ENCODE results near the gene FCF1. TPM values are rescaled to one million over a fixed set of nuclear protein-coding genes. Genes with fewer than 3 reads are reported as not detected.

The FCF1 gene
- total RNA-seq, 2 experiments from 2014 or later, result 16.1 to 62.1 TPM

GRCh38 chr14:74785056-74785613 is 72.2 kb downstream of the FCF1 start:
- no TSS peak for BruUV-seq (replicated peaks)
- no peaks in the 10 kb centered on the region for H3K4me1 ChIP-seq (ENCODE audit: insufficient read depth, low read length, poor library complexity, severe bottlenecking)
- peaks cover 98% of the 10 kb centered on the region for H3K36me3 ChIP-seq (ENCODE audit: insufficient read depth, low read length)
- no peaks in the 10 kb centered on the region for H3K9me3 ChIP-seq (ENCODE audit: low read length)
- DNase-seq (ENCODE audit: low spot score), result no peak
- H2AFZ ChIP-seq (ENCODE audit: low read length), result no peak overlapping the region
- ChIA-PET POLR2A (interaction anchor here (0.7 to 0.9 kb wide), 2 partner anchors 17 to 28 kb away, joined by 3 read pairs; no protein-coding TSS in a partner anchor), CTCF (ENCODE audit: unreplicated experiment) (no interaction called here)
- H3K79me2 ChIP-seq (ENCODE audit: insufficient read depth, low read depth, low read length), result peaks cover 22% of the 10 kb centered on the region; the same call in 1 of the 2 replicates
- H3K27ac ChIP-seq (ENCODE audit: low read depth, low read length, poor library complexity, severe bottlenecking), result no peak overlapping the region
- H4K20me1 ChIP-seq (ENCODE audit: insufficient read depth, low read length), result no peaks in the 10 kb centered on the region; the same call in 1 of the 2 replicates
- TF ChIP-seq CTCF (conservative IDR thresholded peaks at IDR 0.05; ENCODE audit: low read length), result no peak
- no peak for TF ChIP-seq EZH2phosphoT487 (IDR thresholded peaks at IDR 0.05; ENCODE audit: borderline replicate concordance, low read depth, low read length)
- no peak overlapping the region for H3K4me3 ChIP-seq (ENCODE audit: low read depth, low read length, poor library complexity, severe bottlenecking)
- no peaks in the 10 kb centered on the region for H3K9me2 ChIP-seq (ENCODE audit: insufficient read depth, low read length)
- no peak overlapping the region for H3K4me2 ChIP-seq (ENCODE audit: low read length)
- intact Hi-C loops (cut with micrococcal nuclease; ENCODE audit: unreplicated experiment), result no loop called here

GRCh38 chr14:74786796-74787315 is 73.9 kb downstream of the FCF1 start:
- POLR2A ChIA-PET, result no interaction called here
- H3K79me2 ChIP-seq (ENCODE audit: insufficient read depth, low read depth, low read length), result peaks cover 38% of the 10 kb centered on the region; the same call in 1 of the 2 replicates
- BruUV-seq (replicated peaks), result no TSS peak

More at GRCh38 chr14:74786796-74787315, 73.9 kb downstream of the FCF1 start:
- H3K4me1 ChIP-seq (ENCODE audit: insufficient read depth, low read length, poor library complexity, severe bottlenecking), result peaks cover under 1% of the 10 kb centered on the region
- H3K9me2 ChIP-seq (ENCODE audit: insufficient read depth, low read length), result no peaks in the 10 kb centered on the region
- DNase-seq (ENCODE audit: low spot score), result no peak
- TF ChIP-seq EZH2phosphoT487 (IDR thresholded peaks at IDR 0.05; ENCODE audit: borderline replicate concordance, low read depth, low read length) (no peak), CTCF (conservative IDR thresholded peaks at IDR 0.05; ENCODE audit: low read length) (no peak)
- intact Hi-C loops (cut with micrococcal nuclease; ENCODE audit: unreplicated experiment), result no loop called here
- H2AFZ ChIP-seq (ENCODE audit: low read length), result no peak overlapping the region
- H3K4me2 ChIP-seq (ENCODE audit: low read length), result no peak overlapping the region
- no peak overlapping the region for H3K27ac ChIP-seq (ENCODE audit: low read depth, low read length, poor library complexity, severe bottlenecking)
- H3K4me3 ChIP-seq (ENCODE audit: low read depth, low read length, poor library complexity, severe bottlenecking), result no peak overlapping the region
- CTCF ChIA-PET (ENCODE audit: unreplicated experiment), result no interaction called here
- no peaks in the 10 kb centered on the region for H3K9me3 ChIP-seq (ENCODE audit: low read length)
- no peaks in the 10 kb centered on the region; the same call in 1 of the 2 replicates for H4K20me1 ChIP-seq (ENCODE audit: insufficient read depth, low read length)
- peaks cover 98% of the 10 kb centered on the region for H3K36me3 ChIP-seq (ENCODE audit: insufficient read depth, low read length)

Small RNAs within 50 kb of the gene (small RNA-seq; reads per million reads assigned to genes)
- gene RF00409, result not detected

Other genes with a start within 250 kb of the FCF1 start
- gene NPC2, start 219.8 kb upstream of the FCF1 start, total RNA-seq (2014; rRNA removed; shearing (Covaris generic)), result 52.4 and 80.8 TPM in 2 replicates
- gene NPC2, start 219.8 kb upstream of the FCF1 start, total RNA-seq (2022), result 37.8 and 42.1 TPM in 2 replicates
- 19.6 and 38.4 TPM in 2 replicates for gene ISCA2, start 219.4 kb upstream of the FCF1 start, total RNA-seq (2014; rRNA removed; shearing (Covaris generic))
- 46.2 and 50.0 TPM in 2 replicates for gene ISCA2, start 219.4 kb upstream of the FCF1 start, total RNA-seq (2022)
- gene LTBP2, start 100.9 kb upstream of the FCF1 start, total RNA-seq (2014; rRNA removed; shearing (Covaris generic)), result 0.21 and 0.25 TPM in 2 replicates
- 0.15 and 0.35 TPM in 2 replicates for gene LTBP2, start 100.9 kb upstream of the FCF1 start, total RNA-seq (2022)
- gene AREL1, start 64 bp upstream of the FCF1 start, total RNA-seq (2014; rRNA removed; shearing (Covaris generic)), result 27.4 and 30.5 TPM in 2 replicates
- gene AREL1, start 64 bp upstream of the FCF1 start, total RNA-seq (2022), result 37.8 and 41.5 TPM in 2 replicates
- 45.2 and 54.3 TPM in 2 replicates for gene YLPM1, start 50.2 kb downstream of the FCF1 start, total RNA-seq (2014; rRNA removed; shearing (Covaris generic))
- gene YLPM1, start 50.2 kb downstream of the FCF1 start, total RNA-seq (2022), result 101 and 110 TPM in 2 replicates
- 0.35 and 0.51 TPM in 2 replicates for gene PROX2, start 163.0 kb downstream of the FCF1 start, total RNA-seq (2014; rRNA removed; shearing (Covaris generic))
- 0.74 and 0.76 TPM in 2 replicates for gene PROX2, start 163.0 kb downstream of the FCF1 start, total RNA-seq (2022)
- 70.2 and 74.4 TPM in 2 replicates for gene DLST, start 168.8 kb downstream of the FCF1 start, total RNA-seq (2014; rRNA removed; shearing (Covaris generic))
- 95.1 and 95.7 TPM in 2 replicates for gene DLST, start 168.8 kb downstream of the FCF1 start, total RNA-seq (2022)
- gene RPS6KL1, start 210.1 kb downstream of the FCF1 start, total RNA-seq (2014; rRNA removed; shearing (Covaris generic)), result 6.1 and 11.3 TPM in 2 replicates
- gene RPS6KL1, start 210.1 kb downstream of the FCF1 start, total RNA-seq (2022), result 14.0 and 15.3 TPM in 2 replicates
- gene PGF, start 242.5 kb downstream of the FCF1 start, total RNA-seq (2014; rRNA removed; shearing (Covaris generic)), result 0.09 and 0.13 TPM in 2 replicates
- 0.19 TPM in 1 of 2 replicates, not detected in the other for gene PGF, start 242.5 kb downstream of the FCF1 start, total RNA-seq (2022)